Stimulated activated naive CD4-positive, alpha-beta T cell (primary cell): Measurements from ENCODE around the gene LY6G5B.
A peak's percentile ranks its signal among the peaks of the same experiment; 100 is the strongest.
"Not testable (repeated sequence)": the region's sequence is repeated elsewhere in the genome, so short reads cannot be mapped to it uniquely, and the experiment has no call there.

Experiments
- DNase-seq, 6 experiments: peaks; one replicate each; lab custom pipeline; 2025; lab: John Stamatoyannopoulos, UW

The LY6G5B gene

DNA sequence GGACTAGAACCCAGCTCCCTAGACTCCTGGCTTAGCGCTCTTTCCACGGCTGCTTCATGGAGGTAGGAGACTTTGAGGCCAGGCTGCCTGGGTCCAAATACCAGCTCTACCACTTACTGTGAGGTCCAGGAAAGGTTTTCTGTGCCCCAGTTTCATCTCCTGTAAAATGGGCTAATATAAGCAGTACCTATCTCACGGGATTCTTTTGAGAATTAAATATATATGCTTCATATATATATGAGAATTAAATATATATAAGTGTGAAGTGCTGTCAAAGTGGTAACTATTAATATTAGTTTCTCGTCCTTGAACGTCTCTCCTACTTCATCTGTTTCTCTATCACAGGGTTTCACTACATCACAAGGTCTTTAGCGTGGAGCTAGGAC lies 21.3 kb downstream of the LY6G5B start:
- no peak for DNase-seq

DNA sequence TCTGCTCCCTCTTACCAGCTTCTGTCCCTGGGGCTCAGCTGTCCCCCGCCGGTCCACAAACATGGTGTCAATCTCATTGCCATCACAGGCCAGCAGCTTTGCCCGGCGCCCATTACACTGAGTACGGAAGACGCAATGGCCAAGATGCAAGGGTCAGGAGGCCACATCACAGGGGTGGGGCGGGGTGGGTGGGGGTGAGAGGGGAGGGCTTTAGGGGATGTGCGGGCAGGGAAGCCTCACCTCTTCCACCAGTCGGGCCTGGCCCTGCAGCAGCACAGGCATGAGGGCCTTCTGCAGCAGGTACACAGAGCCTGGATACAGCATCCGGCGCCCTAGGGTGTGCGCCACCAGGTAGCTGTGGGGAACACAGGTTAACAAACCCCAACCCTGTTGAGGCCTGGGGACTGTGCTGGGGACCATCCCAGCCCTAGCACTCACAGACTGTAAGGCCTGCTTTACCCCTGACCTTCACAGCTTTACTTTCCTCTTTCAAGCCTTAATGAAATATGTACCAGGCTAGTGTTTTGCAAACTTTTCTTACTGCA lies 21.9 kb downstream of the LY6G5B start:
- DNase-seq: no peak

DNA sequence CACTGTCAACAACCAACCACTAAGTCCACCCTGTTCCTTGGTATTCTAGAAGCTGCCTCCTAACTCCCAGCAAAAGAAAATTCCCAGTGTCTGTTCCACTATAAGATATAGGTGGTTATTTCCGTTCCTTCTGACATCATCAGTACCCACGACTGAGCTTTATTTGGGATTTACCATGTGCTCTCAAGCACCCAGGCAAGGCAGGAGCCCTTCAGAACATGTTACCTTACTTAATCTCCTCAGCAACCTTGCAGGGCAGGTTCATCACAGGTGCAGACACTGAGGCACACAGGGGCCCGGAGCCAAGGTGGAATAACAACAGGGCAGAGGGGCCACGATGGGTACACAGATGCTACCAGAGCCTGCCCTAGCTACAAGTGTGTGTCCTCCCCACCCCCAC lies 22.6 kb downstream of the LY6G5B start:
- no peak for DNase-seq

DNA sequence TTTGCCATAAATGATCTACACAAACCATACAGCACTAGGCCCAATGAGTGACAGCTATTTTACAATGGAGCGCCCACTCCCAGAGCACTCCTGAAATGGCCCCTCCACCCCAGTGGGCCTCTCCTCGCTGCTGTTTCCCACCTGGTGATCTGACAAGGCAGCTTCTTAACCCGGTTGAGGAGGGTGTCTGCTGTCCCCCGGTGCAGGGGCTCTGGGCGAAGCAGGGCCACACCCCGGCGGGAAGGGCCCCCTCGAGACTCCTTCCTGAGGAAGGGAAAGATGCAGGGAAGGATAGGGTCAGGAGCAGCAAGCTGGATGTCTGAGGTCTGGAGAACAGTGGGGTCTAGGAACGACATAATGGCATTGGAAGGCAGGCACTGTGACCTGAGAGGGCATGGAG lies 23.1 kb downstream of the LY6G5B start:
- no peak for DNase-seq

DNA sequence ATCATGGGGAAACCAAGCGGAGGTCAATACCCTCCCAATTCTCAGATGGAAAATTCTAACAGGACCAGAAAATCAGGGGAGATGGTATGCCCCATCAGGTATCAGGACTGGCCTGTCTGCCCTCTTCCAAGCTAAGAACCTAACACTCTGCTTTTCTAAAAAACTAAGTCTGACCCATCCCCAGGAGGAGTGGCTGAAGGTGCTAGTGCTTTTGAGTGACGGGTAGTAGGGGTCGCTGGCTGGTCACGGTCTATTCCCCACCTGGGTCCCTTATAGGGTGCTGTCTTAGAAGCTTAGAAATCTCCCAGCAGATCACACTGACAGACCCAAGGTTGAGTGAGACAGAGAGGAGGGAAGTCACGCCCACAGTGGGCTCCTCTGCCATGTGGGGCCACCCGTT lies 23.8 kb downstream of the LY6G5B start:
- DNase-seq: no peak

DNA sequence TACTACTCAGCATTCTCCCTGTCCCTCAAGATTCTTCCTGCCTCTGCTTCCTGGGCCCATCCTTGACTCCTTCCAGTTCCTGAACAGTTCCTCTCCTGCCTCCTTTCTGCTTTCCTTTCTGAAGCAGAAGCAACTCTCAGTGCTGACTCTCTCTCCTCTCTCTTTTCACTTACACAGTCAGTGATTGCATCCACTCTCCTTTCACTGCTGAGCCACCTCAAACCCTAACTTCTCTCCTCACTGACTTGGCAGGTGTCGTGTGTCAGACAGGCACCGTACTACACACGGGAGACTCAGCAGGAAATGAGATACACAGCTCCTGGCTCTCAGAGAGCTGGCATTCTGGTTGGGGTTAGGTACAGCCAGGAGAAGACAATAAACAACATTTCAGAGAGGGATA lies 27.8 kb downstream of the LY6G5B start:
- DNase-seq: no peak

DNA sequence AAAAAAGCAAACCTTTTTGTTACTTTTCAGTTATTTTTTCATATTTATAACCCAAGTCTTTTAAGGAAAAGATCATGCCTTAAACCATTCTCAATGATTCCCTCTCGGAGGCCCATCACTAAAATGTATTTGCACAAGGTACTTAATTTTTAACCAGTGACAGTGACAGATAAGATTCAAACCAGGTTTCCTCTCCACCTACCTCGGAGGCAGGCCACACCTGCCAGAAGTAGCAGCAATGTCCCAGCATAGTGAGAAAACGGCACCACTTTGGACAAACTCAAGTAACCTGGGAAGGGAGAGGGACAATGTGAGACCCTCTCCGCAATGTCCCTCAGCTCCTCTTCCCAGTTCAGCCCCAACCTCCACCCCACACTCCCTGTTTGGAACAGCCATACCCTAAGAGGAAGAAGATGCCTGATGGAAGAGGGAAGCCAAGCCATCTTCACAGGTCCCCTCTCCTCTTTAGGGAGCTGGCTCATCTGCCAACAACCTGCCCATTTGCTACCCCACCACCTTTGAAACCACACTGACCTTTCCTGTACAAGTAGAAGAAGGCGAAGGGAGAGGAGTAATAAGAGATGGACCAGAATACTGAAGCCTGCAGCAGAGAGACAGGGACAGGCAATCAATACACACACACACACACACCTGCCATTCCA lies 31.1 kb downstream of the LY6G5B start:
- no peak for DNase-seq

DNA sequence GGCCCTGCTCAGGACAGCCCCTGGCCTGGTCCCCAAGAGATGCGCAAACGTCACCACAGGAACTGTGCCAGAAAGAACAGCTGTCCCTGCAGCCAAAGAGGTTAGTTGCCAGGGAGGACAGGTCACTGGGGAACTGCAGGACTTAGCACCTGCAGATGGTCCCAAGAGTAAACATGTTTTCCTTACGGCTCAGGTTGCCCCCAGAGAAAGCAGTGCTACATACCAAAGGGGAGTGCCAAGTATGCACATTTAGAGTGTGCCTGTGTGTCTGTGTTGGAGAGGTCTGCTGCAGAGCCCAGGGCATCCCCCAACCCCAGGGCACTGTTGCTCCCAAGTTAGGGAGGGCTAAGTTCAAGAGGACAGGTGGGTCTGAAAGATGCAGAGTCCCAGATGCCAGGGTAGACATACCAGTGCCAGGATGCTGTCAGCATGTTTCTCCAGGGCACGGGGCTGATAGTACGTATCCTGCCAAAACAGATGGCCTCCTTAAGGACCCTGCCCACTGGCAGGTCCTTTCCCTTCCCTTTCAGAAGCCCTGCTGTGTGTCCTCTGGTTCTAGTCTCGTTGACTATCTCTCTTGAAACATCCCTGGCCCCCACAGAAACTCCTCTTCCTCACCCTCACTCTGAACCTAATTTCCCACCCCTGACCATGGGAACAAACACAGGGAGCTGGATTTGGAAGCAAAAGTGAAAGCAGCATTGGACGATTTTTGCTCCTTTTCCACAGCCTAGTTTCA lies 32.1 kb downstream of the LY6G5B start:
- DNase-seq: no peak

DNA sequence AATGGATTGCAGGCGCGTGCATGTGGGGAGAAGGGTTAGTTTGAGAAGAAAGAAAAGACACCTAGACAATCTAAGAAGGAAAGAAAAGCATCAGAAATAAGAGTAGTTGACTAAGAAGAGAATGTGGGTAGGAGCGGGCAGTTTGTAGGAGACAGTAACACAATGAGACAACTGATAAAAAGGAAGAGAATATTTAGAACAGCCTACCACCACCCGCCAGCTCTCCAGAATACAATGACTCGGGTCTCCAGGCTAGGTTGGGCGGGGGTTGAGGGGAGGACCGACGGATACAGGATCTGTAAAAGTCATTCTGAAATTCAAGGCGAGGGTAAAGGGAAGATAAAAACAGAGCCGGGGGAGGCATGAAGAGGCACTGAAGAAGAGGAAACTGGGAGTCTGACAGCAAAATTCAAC lies 32.6 kb downstream of the LY6G5B start:
- no peak for DNase-seq

DNA sequence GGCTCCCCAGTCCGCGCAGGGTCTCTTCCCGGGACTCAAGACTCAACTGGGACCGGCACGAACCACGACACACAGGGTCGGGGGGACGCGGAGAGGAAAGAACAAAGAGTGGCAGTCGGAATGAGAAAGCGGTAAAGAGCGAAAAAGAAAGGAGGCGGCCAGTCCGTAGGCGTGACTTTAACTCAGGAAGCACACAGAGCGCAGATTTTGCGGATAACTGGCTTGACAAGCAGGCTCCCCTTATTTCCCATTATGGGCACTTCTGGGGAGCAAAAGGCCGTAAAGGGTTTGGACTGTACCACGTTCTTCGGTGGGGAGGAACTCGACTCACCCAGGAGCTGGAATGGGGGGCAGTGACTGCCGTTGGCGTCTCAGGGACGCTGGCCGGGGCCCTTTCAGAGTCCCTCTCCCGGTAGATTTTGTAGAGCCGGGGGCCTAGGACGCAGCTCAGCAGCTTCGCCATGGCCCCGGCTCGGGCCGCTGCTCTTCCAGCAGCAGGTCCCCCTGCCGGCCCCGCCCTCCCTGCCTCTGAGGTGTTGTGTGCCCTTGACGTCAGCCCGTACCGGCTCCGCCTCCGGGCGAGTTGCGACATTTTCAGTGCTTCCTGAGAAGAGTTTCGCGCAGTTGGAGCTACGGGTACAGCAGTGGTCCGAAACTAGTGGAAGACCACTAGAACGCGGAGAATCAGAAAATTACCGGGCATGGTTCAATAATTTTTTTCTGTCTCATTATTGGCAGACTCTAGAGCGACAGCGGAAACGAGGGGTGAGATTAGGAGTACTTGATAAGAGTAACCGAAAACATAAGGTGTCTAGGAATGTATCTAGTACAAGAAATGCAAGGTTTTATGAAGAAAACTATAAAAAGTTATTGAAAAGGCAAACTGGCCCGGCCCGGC lies 33.3 kb downstream of the LY6G5B start, which contains the start of gene ABHD16A:
ABHD16A (minus strand) TSS at position 506 of the 898 bp plus-strand sequence; CDS start at position 463, 43 bp downstream.
- DNase-seq: peak; percentile 88 to 96 (median 94)

DNA sequence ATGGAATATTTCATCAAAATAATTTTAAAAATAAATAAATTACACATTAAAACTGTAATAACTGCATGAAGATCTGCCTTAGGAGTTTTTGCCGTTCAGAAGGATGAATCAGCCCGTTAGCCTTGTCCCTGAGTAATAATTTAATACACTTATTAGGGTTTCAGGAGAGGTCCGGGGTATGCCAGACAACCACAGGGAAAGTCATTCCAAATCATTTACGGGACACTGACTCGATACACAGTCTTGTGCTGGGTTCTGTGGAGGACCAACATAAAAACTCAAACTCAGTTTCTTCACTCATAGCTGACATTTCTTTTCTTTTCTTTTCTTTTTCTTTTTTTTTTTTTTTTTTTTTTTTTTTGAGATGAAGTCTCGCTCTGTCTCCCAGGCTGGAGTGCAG lies 36.2 kb downstream of the LY6G5B start:
- no peak for DNase-seq

DNA sequence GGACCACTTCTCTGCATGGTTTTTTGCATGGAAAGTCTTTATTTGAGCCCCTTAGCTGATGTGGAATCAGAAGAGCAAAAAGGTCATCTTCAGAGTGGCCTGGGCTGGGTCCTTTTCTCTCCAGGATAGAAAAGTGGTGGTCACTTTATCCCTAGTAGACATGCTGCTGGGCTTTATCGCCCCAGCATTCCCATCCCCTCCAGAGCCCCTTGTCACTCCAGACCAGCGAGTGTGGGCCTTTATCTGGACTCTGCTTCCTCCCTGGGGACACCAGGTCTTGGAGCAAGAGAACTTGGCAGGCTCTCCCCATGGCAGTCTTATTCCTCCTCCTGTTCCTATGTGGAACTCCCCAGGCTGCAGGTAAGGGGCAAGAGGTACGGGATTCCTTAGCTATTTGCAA lies 36.8 kb downstream of the LY6G5B start, which contains the start of gene LY6G6F:
LY6G6F (plus strand) TSS at position 268 of the 400 bp plus-strand sequence; CDS start at position 309, 41 bp downstream.
- DNase-seq: no peak

DNA sequence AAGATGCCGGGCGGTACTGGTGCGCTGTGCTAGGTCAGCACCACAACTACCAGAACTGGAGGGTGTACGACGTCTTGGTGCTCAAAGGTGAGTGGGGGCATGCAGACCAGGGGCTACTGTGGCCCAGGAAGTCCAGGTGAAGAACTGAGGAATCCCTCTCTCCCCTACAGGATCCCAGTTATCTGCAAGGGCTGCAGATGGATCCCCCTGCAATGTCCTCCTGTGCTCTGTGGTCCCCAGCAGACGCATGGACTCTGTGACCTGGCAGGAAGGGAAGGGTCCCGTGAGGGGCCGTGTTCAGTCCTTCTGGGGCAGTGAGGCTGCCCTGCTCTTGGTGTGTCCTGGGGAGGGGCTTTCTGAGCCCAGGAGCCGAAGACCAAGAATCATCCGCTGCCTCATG lies 37.9 kb downstream of the LY6G5B start:
- no peak for DNase-seq

DNA sequence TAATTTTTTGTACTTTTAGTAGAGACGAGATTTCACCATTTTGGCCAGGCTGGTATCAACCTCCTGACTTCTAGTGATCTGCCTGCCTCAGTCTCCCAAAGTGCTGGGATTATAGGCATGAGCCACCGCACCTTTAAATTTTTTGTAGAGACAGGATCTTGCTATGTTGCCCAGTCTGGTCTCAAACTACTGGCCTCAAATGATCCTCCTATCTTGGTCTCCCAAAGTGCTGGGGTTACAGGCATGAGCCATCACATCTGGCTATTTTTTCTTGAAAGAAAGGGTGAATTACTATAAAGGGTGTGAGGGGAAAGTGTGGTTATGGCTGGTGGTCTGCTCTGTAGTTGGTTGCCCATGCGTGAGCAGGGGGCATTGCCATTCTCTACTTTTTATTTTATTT lies 38.4 kb downstream of the LY6G5B start:
- no peak for DNase-seq

DNA sequence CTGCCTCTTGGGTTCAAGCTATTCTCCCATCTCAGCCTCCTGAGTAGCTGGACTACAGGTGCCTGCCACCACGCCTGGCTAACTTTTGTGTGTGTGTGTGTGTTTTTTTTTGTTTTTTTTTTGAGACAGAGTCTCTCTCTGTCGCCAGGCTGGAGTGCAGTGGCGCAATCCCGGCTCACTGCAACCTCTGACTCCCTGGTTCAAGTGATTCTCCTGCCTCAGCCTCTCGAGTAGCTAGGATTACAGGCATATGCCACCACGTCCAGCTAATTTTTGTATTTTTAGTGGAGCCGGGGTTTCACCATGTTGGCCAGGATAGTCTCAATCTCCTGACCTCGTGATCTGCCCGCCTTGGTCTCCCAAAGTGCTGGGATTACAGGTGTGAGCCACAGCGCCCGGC lies 39.4 kb downstream of the LY6G5B start:
- DNase-seq: not testable (repeated sequence)

DNA sequence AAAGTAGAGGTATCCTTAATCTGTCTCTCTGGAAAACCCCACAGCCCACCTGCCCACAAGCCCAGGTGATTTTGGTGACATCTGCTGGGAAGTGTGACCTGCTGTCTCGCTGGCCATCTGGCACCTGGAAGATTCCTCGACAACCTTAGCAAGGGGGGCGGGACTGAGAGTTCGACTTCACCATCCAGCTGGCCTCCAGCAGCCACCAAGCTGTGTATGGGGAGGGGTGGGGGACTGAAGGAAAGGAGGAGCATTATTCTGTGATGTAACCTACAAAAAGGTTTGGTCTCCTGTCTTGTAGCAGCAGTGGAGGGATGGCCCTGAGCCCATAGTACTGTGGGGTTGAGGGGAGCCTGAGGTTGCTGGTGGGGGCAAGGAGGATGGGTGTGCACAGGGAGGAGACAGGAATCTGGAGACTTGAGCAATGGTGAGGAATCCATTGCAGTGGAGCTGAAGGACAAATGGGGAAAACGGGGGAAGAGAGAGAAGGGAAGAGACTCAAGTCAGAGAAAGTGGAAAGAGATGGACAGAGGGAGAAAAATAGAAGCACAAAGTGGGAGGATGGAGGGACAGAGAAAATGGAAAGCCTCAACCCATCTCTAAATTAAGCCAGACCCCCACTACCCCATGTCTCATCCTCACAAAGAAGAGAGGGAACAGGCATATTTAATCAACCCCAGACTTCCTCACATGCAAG lies 40.9 kb downstream of the LY6G5B start:
- DNase-seq: no peak

DNA sequence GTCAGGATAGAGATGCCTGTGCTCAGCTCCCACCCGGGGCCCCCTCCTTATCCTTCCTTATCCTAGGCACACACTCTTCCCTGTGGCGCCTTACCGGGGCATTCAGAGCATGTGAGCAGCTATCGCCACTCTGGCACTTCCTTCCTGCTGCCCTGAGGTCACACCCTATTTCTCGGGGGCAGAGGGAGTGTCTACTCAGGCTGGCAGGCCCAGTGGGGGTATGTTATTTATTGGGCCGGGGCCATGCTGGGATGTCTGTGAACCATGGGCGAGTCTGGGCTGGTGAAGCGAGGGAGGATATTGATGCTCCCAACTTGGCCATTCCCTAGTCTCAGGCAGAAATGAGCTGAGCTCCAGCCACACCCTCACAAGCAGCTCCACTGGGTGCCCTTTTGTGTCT lies 41.5 kb downstream of the LY6G5B start:
- no peak for DNase-seq

DNA sequence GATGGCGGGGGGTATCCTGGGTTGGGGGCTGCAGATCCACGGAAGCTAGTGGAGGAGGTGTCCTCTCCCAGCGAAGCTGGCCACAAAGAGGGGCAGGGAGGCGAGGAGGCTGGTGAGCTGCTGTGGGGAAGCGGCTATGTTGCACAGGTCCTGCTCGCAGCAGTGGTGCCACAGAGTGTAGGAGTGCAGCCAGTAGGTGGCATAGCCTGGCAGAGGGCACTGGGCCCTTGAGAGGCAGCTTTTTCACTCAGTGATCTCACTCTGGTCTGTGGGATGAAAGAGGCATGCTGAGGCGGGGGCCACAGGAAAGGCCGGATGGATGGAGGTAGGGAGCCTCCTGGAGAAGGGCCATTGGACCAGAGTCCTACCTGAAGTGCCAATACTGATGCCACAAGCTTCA lies 42.5 kb downstream of the LY6G5B start:
- peak in 2 of 6 experiments; percentile 12 to 17 for DNase-seq

DNA sequence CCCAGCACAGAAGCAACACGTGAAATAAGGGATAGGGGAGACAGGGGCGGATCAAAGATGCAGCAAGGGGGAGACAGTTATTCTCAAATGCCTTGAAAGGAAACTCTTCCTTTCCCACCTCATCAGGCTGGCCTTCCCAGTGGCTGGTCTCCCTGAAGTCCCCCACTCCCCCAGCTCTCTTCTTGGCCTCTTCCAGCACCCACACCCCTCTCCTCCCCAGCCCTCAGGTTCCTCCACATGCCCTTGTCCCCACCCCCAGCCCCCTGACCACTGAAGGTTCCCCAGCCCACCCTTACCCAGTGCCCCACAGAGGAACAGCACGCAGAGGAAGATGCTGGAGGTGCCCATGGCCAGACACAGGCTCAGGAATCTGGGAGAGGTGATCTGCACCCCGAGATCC lies 43.7 kb downstream of the LY6G5B start:
- DNase-seq: no peak

DNA sequence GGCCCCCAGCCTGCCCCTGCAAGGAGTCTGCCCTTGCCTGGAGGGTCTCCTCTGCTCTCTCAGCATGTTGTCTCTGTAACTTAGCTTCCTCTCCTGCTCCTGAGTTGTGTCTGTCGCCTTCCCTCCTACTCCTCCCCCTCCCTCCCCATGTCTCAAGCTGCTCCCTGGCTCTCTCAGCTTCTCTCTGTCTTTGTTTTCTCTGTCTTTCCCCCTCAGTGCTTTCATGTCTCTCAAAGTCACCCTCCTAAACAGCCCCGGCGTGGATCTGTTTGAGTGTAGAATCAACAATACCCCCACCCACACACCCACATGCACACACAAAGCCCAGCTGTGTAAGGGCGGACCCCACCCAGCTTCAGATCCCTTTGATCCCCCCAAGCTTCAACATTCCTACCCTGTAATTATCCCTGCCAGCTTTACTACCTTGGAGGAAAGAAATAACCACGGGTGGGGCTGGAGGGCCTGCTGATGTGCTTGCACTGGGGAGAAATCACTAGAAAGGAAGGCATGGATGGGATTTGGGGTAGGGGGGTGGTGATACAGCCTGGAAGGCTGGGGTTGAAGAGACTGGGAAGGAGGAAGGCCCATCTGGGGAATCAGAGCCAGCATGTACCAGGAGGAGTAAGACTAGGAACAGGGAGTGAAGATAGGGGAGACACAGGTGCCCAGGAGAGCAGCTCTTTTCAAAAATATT lies 44.4 kb downstream of the LY6G5B start:
- no peak for DNase-seq
